T-helper 9 cell (primary cell): ENCODE results near the gene MOXD1.
"Not testable (repeated sequence)": the region's sequence is repeated elsewhere in the genome, so short reads cannot be mapped to it uniquely, and the experiment has no call there.

Source experiments
- DNase-seq: peaks from one replicate; pipeline ENCODE4 v3.0.0-alpha.2; 2020

Gene MOXD1

DNA sequence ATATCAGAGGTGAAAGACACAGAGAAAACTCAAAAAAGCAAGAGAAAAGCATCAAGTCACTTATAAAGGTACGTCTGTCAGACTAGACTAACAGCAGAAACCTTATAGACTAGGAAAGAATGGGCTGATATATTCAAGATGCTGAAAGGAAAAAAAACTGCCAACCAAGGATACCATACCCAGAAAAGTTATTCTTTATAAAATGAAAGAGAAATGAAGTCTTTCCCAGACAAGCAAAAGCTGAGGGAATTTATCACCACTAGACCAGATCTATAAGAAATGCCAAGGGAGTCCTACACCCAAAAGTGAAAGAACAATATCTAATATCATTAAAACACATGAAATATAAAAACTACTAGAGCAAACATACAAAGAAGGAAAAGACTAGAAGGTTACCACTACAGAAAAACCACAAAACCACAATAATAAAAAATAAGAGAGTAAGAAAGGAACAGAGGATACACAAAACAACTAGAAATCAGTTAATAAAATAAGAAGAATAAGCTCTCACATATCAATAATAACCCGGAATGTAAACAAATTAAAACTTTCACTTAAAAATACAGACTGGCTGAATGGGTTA, 6.2 kb downstream of the MOXD1 start:
- DNase-seq = no peak

DNA sequence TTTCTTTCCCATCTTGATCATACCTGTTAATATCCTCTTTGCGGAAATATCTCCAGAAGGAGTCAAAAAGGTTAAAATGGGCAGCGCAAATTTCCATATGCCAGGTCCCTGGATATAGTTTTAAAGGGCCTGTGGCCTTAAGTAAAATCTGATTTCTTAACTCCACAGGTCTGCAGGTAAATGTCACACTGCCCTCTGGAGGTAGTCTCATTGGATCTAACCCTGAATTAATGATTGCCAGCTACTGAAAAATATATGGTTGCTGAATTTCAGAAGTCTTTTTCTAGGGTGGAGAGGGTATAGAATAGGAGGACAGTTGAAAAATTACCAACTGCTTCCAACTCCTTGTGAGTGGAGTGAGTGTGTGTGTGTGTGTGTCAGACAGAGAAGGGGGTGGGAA, 8.5 kb downstream of the MOXD1 start:
- DNase-seq = no peak

DNA sequence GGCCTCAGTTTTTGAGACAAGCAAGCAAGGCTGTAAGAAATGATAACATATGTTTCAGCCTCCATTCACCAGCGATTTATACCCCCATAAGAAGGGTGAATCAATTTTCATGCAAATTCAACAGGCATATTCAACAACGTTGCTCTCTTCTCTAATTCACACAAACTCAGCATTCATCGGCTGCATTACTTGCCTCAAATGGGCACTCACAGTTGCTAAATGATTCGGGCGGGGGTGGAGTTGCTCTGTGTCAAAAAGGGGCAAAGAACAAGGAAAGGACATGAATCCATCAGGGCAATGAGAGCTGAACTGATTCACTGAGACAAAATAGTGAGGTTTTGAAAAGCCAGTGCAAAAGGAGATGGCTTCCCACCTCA, 9.0 kb downstream of the MOXD1 start:
- DNase-seq = no peak

DNA sequence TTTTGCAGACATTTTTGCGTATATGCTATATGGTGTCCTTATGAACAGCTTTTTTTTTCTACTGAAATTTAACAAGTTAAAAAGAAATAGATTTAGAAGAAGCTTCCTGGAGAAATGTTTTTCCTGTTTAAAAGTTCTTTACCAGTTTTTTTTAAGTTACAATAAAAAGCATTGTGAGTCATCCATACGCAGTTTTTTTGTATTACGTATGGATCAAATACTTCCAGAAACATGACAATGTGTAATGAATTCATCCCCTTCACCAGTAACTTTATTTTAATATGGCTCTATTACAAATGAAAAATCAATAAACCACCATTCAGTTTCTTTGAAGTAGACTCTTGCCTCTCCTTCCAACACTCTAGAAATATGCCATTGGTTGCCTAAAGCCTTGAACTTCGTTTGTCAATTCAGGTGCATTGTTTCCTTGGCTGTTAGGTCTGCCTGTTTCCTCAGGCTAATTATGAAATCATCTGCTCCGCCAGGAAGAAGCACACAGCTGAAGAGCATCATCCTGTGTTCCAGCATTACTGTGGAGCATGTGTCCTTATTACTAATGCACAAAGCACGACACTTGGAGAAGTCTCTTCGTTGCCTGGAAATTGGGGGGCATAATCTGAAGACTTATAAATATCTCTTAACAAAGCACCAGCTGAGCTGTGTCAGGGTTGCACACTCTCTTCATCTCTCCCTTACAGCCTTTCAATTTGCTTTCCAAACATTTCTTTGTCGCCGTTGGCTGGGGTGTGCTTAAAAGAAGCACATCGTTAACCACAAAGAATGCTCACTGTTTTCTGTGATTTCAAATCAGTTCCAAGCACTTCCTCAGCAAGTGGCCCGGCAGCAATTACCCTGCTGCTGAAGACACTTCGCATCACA, 9.6 kb downstream of the MOXD1 start:
- no peak for DNase-seq

DNA sequence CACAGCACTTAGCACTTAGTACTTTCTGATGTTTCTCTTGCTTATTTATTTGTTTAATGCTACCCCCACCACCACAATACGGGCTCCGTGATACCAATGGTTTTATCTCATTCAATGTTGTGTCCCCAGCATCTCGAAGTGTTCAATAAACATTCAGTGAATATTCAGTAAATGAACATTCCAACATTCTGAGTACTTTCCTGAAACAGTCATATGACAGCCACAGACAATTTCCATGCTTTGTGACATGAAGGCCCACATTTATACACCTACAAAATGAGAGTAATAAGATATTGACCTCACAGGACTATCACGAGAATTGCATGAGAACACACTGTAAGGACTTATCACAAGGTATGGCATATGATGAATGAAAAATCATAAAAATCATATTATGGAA, 10.8 kb downstream of the MOXD1 start:
- no peak for DNase-seq

DNA sequence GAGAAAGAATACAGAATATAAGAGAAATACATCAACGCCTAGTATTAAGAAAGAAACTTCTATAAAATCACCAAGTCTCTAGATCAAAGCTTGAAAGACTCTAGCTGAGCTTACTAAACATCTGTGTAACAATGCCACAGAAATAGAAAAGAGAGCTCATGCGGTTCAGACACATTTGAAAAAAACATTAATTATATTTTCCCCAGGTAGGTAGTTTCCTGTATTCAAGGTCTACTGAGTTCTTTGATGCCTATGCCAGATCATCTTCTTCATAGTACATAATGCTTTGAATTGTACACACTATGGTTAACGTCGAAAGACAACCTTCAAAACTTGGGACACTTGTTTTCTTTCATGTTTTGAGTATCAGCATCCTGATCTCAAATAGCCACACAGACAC, 11.3 kb downstream of the MOXD1 start:
- no peak for DNase-seq

DNA sequence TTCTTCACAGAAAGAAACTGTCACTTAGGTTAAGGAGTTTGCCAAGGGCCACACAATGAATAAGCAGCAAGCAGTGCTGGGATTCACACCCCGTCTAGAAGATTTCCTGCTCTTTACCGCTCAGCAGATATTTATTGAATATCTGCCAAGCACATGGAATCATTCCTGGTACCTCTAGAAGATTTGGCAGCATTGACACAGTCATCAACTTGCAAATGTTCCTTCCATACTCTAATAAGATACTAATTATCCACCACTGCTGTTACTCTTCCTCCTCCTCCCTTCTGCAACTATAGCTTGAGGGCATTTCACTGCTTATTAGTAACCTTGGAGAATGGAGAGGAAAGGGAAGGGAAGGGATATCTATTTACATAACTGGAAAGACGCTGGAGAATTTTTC, 13.0 kb downstream of the MOXD1 start:
- no peak for DNase-seq

DNA sequence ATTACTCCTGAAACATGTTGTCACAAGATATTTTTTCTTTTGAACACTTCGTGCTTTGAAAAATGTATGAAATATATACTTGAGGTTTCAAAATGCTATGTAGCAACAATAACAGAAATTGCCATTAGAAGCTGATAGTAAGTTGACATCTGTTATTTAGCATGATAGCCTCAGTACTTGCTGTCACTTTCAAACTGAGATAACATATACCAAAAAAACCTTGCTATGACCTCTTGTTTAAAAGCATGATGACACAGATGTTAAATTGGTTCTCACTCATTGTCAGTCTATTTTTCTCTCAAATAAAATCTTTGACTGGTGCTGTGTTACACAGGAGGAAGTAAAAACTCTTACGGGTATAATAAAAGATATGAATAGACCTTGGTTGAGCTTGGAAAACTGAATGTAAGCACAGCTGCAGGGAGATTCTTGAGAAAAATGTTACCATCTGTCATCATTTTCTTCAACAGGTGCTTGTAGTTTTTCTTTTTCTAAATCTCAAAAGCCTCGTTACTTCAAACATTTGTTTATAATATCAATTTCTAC, 18.6 kb downstream of the MOXD1 start:
- no peak for DNase-seq

DNA sequence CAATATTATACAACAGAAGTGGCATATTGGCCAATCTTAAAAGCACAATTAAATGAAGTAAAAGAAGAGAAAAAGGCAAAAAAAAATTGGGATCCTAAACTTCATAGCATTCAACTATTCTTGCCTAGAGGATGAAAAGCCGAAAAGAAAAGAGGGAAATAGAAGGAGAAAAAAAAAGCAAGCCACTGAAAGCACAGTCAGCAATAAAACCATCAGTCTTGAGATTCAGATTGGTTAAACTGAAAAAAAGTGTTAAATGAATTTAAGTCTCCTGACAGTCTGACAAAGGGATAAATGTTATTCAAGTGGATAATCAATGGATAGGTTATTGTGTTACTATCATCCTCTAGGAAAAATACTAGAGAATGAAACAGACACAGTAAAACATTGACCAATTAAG, 19.9 kb downstream of the MOXD1 start:
- no peak for DNase-seq

DNA sequence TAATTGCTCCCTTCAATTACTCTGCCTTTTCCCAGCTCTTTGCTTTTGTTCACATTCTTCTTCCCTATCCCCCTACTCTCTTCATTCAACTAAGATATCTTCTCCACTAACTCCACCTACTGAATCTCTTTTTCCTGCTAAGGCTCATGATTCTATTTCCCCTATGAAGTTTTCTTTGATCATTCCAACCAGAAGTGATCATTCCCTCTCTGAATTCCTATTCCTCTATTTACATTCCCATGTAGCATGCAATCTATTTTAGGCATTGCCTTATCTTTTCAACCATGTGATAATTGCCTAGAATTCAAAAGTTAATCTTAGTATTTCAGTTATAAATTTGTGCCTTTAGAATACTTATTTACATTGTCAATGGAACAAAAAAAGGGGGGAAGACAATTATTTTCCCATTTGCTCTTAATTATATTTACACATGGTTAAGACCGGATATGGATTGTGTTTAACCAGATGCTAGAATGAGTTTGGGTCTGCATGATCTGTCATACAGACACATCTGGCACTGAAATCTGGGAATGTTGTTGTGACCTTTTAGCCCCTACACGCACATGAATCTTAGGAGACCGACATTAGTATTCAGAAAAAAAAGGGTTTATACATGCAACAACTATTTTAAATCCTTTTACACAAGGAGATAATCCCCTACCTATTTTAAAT, 20.8 kb downstream of the MOXD1 start:
- no peak for DNase-seq

DNA sequence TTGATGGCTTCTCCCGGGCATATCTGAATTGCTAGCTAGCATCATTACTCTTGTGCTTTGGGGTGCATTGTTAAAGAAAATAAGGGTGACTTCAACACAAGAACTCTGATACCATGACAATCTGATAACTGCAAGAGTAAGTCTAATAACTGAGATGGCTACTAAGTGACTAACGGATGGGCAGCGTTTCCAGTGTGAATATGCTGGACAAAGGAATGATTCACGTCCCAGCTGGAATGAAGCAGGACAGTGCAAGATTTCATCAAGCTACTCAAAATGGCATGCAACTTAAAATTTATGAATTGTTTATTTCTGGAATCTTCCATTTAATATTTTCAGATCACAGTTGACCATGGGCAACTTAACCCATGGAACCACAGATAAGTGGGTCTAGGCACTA, 31.7 kb downstream of the MOXD1 start:
- DNase-seq = no peak

DNA sequence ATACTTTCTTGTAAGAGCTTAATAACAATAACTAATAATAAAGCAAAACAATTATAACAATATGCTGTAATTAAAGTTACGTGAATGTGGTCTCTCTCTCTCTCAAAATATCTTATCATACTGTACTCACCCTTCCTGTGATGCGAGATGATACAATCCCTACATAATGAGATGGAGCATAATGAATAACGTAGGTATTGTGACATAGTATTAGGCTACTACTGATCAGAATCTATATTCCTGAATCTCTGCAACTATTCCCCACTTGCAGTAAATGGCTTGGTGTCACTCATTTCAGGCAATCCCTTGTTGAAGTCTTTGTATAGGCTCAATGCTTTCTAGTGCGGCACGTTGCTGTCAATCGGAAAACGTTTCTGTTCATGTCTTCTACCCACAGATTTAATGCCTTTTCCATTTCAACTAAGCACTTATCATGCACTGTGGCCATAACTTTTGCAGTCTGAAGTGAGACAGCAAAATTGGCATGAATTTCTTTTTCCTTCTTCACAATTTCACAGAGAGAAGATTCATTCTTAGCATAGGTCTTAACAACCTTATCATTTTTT, 32.3 kb downstream of the MOXD1 start:
- no peak for DNase-seq

DNA sequence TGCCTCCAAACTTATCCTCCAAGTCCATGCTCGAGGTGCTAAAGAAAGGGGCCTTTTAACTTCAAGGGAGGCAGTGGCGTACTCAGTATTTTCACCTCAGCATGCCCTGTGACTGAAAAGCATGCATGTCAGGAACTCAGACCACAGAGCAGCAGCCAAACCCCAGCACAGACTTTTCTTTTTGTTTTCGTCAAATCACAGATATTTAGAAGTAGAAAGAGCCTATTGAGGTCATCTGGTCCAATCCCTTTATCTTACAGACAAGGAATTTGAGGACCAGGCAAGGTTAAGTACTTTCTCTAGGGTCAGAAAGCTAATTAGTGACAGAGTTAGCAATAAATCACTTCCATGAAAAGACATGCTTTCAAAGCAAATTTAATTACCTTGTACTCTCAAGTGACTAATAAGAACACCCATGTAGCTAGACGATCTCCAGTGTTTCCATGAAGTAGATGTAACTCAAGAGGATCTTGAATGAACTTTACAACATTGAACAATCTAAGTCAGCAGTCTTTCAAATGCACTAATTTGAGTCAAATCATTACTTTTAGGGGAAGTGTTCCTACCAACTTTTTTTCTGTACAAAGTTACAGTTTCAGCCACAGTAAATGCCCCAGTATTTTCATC, 35.9 kb downstream of the MOXD1 start:
- DNase-seq = no peak

DNA sequence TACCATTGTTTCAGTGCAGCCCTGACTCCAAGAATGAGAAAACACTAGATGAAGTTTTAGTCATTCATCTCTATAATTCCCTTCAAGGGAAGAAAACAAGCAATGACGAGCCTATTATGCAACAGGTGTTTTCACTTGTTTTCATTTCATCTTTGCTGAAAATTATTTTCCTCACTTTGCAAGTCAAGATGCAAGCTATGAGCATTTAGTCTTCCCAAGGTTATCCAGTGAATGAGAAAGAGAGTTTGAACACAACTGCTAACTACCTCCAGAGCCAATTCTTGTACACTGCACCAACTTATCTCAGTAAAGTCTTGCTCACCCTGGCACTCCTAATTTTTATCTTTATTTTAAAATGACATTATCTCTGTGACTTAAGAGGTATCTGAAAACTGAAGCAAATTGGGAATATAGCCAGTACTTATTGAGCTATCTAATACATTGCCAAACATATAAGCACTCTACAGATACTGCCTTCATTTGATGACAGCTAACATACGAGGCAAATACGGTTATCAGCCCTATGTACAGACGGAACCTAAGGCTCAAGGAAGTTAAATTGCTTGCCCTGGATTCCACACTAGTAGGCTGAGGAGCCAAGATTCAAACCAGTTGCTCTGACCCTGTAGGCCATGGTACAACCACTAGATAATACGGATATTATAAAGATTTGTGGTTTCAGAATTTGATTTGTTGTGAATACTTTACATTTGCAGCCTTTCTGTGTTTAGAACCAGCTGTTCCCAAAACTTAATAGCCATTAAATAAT, 36.8 kb downstream of the MOXD1 start:
- no peak for DNase-seq

DNA sequence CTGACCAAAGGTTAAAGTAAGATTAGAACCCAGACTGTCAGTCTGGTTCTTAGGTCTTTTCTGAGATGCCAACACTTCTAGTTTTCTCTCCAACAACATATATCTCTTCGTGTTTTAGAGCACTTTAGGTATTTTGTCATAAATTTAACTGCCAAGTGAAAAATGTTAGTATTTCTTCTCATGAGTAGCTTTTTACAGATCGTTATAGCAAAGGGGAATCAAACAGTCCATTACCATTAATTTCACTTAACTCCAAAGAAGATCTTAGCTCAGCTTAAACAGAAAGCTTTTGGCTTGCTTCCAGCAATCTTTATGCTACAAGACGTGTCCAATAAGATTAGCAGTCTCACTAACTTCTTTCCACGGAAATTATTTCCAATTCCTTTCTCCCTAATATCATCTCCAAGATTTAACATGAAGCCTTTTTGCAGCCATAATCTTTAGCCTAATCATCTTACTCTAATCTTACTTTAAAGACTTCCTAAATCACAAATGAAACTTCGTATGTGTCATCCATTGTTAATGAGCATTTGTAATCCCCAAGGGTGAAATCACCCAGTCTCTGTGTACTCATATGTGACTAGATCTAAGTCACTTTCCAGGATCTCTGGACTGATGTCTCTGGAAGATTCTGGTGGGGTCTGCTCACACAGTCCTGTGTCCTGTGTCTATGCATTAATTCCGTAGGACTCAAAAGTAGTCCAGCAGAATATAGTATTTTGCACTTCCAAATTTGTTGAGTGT, 38.7 kb downstream of the MOXD1 start:
- no peak for DNase-seq

DNA sequence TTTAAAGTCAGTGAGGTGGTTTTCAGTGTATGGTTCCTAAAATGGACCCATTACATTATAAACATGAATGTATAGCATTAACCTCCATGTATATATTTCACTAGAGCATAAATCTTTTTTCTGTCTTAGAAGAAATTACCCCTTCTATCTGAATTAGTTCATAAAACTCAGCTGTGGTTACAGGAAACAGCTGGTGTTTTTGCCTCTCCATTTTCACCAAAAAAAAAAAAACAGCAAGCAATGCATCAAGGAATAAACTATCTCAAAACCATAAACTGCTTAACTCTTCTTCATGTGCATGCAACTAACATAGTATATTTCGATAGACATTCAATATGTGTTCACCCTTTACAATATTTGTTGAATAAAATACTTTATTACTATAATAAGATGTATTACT, 40.2 kb downstream of the MOXD1 start:
- DNase-seq = no peak

DNA sequence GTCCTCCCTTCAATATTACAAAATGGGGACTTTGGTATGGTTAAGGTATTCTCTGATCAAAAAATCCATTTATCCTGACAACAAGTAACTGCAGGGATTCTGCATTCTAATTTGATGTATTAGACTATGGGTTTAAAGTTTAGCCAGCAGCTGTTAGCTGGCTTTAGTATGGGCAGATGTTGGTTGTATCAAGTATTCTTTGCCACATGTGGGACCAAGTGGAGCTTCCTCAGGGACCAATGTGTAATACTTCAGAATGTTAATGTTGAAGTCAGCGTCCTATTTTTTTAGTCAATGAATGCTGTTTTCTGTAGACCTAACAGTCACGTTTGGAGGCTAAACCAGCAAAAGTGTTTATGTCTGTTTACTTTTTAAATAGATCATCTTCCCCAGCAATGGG, 41.4 kb downstream of the MOXD1 start:
- DNase-seq = no peak

DNA sequence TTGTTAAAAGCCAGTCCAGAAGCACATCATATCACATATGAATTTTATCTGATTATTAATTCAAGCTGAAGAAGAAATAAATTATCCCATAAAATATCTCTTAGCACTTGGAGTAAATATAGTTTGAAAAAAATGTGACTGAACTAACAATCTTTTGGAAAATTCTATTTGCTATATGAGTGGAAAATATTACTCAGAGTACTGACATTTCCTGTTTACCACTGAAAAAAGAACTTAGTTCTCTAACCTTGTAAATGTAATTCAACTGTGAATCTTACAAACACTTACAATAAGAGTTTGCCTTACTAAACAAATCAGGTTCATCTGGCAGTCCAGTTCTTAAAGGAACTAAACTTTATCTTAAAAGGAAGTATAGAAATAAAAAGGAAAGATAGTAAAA, 44.2 kb downstream of the MOXD1 start:
- no peak for DNase-seq

DNA sequence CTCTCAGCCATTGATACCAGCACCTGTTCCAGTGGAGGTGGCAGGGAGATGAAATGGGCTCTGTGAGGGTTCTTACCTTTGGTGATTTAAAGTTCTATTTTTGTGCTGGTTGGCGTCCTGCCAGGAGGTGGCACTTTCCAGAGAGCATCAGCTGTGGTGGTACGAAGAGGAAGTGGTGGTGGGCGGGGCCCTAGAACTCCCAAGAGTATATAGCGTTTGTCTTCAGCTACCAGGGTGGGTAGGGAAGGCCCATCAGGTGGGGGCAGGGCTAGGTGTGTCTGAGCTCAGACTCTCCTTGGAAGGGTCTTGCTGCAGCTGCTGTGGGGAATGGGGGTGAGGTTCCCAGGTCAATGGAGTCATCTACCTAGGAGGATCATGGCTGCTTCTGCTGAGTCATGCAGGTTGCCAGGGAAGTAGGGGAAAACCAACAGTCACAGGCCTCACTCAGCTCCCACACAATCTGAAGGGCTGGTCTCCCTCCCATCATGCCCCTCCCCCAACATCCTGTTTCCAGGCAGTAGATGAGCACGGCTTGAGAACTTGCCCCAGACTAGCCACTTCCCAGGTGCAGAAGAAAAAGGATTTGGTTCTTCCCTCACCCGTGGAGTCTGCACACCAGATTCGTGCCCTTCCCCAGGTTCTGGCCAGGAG, 46.6 kb downstream of the MOXD1 start:
- no peak for DNase-seq

DNA sequence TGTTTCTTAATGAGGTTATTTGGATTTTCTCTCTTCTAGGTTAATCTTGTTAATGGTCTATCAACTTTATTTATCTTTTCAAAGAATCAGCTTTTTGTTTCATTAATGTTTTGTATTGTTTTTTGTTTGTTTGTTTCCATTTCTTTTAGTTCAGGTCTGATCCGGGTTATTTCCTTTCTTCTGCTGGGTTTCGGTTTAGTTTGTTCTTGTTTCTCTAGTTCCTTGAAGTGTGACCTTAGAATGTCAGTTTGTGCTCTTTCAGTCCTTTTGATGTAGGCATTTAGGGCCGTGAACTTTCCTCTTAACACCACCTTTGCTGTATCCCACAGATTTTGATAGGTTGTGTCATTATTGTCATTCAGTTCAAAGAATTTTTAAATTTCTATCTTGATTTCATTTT, 49.3 kb downstream of the MOXD1 start:
- DNase-seq = not testable (repeated sequence)

DNA sequence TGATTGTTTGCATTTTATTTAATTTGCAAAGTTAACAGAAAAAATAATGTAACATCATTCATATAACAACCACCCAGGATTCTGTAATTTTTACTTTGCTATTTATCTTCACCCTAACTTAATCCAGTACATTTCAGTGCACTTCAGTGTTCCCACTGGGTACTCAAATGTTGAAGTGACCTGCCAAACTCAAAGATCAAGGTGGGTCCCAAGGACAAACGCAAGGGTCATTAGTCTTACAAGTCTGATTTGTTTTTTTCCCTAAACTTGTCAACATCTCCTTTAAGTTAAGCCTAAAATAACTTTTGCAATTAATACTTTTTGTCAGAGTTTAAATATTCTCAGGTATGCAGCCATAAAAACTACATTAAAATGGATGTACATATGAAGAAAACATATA, 53.0 kb downstream of the MOXD1 start:
- DNase-seq = no peak
